HepG2 (cell line): ENCODE results near the gene PIAS3. TPM values are rescaled to one million over a fixed set of nuclear protein-coding genes. Genes with fewer than 3 reads are reported as not detected.
A peak's percentile ranks its signal among the peaks of the same experiment; 100 is the strongest.

ENCODE experiments used
- GTF2F1 ChIP-seq: fragments of 150-350 bp; IDR thresholded peaks from 2 replicates; pipeline ENCODE4 v1.6.1; 2014; ENCODE audit warnings: low read length
- MED13 ChIP-seq: sonication (generic); formaldehyde crosslinking; IDR thresholded peaks from 2 replicates; pipeline ENCODE4 v1.5.0; 2020; ENCODE audit warnings: missing genetic modification reagents
- NFYC ChIP-seq: IDR thresholded peaks from 2 replicates; pipeline ENCODE4 v1.6.1; 2016; ENCODE audit warnings: missing genetic modification reagents, missing compliant biosample characterization
- SMC3 ChIP-seq: IDR thresholded peaks from 2 replicates; pipeline ENCODE4 v1.6.1; 2011; ENCODE audit warnings: low read length, improper control_type of control experiment
- STAG1 ChIP-seq: sonication (generic); formaldehyde crosslinking; IDR thresholded peaks from 2 replicates; pipeline ENCODE4 v1.4.0; 2020; ENCODE audit warnings: missing genetic modification reagents
- polyA plus RNA-seq, 8 experiments: library from polyadenylated mRNA; depleted of rRNA in 3 of 8; stranded (reverse) in 7 of 8; unstranded in 1 of 8; fragments of >200 nt; fragmentation: Illumina TruSeq in 4 of 8; extraction: Trizol in 4 of 8; gene quantifications; 2 replicates each; pipeline versions ENCODE4 v1.2.1 to v1.2.3, GENCODE V29; 2011 to 2016; ENCODE audit warnings: low read depth in 4 of 8, missing spikeins in 1 of 8, mixed read lengths in 1 of 8; ENCODE audit not compliant: insufficient read depth in 1 of 8
- total RNA-seq, 5 experiments: library from RNA; depleted of rRNA; stranded (reverse); fragments of >200 nt; fragmentation: Illumina TruSeq; extraction: Trizol; gene quantifications; 2 replicates each; pipeline ENCODE4 v1.2.3, GENCODE V29; 2016; ENCODE audit warnings: low read depth in 1 of 5
- TF ChIP-seq, protein P1 (sequence below): sonication (generic); formaldehyde crosslinking; IDR thresholded peaks from 2 replicates; pipeline ENCODE4 v1.5.0; 2020; ENCODE audit warnings: mild to moderate bottlenecking, missing genetic modification reagents, borderline replicate concordance
- TF ChIP-seq, protein P2 (sequence below): sonication (generic); formaldehyde crosslinking; IDR thresholded peaks from 2 replicates; pipeline ENCODE4 v1.5.0; 2020; ENCODE audit warnings: mild to moderate bottlenecking, missing genetic modification reagents, moderate library complexity
- TF ChIP-seq, protein P3 (sequence below): sonication (generic); formaldehyde crosslinking; IDR thresholded peaks from 2 replicates; pipeline ENCODE4 v1.8.1; 2023; ENCODE audit warnings: mild to moderate bottlenecking, missing genetic modification reagents
- TF ChIP-seq, protein P4 (sequence below): sonication (generic); formaldehyde crosslinking; IDR thresholded peaks from 2 replicates; pipeline ENCODE4 v1.5.0; 2020; ENCODE audit warnings: mild to moderate bottlenecking, missing genetic modification reagents, borderline replicate concordance
- TF ChIP-seq, protein P5 (sequence below): fragments of 450-650 bp; IDR thresholded peaks from 2 replicates; pipeline ENCODE4 v1.6.1; 2017; ENCODE audit warnings: mild to moderate bottlenecking

Gene PIAS3
- total and polyA plus RNA-seq, 2 of the 13 experiments (the other 11 are each of a cell fraction or from before 2014, with no cell fraction given) = 3.7 to 8.0 TPM

DNA sequence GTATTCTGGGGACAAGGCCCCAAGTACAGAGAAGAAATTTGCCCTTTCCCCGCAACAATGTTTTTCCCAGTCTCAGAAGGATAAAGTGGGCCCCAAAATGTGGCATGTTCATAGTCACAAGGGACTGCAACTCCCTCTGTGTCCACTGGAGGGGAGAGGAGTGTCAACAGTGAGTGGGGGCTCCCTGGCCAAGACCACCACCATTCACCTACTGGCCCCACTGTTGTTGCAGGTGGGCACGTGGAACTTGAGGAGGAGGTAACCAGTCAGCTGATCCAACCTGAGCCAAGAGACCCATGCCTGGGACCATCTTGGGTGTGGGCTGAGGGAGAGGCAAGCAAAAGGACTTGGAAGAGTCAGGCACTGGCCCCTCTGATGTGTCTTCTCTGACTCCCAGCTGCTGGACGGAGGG lies 12.7 kb downstream of the PIAS3 start (continued):
- TF ChIP-seq, protein P1, sequence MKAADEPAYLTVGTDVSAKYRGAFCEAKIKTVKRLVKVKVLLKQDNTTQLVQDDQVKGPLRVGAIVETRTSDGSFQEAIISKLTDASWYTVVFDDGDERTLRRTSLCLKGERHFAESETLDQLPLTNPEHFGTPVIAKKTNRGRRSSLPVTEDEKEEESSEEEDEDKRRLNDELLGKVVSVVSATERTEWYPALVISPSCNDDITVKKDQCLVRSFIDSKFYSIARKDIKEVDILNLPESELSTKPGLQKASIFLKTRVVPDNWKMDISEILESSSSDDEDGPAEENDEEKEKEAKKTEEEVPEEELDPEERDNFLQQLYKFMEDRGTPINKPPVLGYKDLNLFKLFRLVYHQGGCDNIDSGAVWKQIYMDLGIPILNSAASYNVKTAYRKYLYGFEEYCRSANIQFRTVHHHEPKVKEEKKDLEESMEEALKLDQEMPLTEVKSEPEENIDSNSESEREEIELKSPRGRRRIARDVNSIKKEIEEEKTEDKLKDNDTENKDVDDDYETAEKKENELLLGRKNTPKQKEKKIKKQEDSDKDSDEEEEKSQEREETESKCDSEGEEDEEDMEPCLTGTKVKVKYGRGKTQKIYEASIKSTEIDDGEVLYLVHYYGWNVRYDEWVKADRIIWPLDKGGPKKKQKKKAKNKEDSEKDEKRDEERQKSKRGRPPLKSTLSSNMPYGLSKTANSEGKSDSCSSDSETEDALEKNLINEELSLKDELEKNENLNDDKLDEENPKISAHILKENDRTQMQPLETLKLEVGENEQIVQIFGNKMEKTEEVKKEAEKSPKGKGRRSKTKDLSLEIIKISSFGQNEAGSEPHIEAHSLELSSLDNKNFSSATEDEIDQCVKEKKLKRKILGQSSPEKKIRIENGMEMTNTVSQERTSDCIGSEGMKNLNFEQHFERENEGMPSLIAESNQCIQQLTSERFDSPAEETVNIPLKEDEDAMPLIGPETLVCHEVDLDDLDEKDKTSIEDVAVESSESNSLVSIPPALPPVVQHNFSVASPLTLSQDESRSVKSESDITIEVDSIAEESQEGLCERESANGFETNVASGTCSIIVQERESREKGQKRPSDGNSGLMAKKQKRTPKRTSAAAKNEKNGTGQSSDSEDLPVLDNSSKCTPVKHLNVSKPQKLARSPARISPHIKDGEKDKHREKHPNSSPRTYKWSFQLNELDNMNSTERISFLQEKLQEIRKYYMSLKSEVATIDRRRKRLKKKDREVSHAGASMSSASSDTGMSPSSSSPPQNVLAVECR = no peak
- TF ChIP-seq SMC3 = peak; percentile 28; the same call in 1 of the 2 replicates
- TF ChIP-seq NFYC (CRISPR knock-in tag) = no peak
- TF ChIP-seq, protein P2, sequence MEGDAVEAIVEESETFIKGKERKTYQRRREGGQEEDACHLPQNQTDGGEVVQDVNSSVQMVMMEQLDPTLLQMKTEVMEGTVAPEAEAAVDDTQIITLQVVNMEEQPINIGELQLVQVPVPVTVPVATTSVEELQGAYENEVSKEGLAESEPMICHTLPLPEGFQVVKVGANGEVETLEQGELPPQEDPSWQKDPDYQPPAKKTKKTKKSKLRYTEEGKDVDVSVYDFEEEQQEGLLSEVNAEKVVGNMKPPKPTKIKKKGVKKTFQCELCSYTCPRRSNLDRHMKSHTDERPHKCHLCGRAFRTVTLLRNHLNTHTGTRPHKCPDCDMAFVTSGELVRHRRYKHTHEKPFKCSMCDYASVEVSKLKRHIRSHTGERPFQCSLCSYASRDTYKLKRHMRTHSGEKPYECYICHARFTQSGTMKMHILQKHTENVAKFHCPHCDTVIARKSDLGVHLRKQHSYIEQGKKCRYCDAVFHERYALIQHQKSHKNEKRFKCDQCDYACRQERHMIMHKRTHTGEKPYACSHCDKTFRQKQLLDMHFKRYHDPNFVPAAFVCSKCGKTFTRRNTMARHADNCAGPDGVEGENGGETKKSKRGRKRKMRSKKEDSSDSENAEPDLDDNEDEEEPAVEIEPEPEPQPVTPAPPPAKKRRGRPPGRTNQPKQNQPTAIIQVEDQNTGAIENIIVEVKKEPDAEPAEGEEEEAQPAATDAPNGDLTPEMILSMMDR (CRISPR knock-in tag) = peak; percentile 61
- TF ChIP-seq GTF2F1 = no peak
- TF ChIP-seq, protein P3, sequence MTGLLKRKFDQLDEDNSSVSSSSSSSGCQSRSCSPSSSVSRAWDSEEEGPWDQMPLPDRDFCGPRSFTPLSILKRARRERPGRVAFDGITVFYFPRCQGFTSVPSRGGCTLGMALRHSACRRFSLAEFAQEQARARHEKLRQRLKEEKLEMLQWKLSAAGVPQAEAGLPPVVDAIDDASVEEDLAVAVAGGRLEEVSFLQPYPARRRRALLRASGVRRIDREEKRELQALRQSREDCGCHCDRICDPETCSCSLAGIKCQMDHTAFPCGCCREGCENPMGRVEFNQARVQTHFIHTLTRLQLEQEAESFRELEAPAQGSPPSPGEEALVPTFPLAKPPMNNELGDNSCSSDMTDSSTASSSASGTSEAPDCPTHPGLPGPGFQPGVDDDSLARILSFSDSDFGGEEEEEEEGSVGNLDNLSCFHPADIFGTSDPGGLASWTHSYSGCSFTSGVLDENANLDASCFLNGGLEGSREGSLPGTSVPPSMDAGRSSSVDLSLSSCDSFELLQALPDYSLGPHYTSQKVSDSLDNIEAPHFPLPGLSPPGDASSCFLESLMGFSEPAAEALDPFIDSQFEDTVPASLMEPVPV (CRISPR knock-in tag) = no peak
- TF ChIP-seq, protein P4, sequence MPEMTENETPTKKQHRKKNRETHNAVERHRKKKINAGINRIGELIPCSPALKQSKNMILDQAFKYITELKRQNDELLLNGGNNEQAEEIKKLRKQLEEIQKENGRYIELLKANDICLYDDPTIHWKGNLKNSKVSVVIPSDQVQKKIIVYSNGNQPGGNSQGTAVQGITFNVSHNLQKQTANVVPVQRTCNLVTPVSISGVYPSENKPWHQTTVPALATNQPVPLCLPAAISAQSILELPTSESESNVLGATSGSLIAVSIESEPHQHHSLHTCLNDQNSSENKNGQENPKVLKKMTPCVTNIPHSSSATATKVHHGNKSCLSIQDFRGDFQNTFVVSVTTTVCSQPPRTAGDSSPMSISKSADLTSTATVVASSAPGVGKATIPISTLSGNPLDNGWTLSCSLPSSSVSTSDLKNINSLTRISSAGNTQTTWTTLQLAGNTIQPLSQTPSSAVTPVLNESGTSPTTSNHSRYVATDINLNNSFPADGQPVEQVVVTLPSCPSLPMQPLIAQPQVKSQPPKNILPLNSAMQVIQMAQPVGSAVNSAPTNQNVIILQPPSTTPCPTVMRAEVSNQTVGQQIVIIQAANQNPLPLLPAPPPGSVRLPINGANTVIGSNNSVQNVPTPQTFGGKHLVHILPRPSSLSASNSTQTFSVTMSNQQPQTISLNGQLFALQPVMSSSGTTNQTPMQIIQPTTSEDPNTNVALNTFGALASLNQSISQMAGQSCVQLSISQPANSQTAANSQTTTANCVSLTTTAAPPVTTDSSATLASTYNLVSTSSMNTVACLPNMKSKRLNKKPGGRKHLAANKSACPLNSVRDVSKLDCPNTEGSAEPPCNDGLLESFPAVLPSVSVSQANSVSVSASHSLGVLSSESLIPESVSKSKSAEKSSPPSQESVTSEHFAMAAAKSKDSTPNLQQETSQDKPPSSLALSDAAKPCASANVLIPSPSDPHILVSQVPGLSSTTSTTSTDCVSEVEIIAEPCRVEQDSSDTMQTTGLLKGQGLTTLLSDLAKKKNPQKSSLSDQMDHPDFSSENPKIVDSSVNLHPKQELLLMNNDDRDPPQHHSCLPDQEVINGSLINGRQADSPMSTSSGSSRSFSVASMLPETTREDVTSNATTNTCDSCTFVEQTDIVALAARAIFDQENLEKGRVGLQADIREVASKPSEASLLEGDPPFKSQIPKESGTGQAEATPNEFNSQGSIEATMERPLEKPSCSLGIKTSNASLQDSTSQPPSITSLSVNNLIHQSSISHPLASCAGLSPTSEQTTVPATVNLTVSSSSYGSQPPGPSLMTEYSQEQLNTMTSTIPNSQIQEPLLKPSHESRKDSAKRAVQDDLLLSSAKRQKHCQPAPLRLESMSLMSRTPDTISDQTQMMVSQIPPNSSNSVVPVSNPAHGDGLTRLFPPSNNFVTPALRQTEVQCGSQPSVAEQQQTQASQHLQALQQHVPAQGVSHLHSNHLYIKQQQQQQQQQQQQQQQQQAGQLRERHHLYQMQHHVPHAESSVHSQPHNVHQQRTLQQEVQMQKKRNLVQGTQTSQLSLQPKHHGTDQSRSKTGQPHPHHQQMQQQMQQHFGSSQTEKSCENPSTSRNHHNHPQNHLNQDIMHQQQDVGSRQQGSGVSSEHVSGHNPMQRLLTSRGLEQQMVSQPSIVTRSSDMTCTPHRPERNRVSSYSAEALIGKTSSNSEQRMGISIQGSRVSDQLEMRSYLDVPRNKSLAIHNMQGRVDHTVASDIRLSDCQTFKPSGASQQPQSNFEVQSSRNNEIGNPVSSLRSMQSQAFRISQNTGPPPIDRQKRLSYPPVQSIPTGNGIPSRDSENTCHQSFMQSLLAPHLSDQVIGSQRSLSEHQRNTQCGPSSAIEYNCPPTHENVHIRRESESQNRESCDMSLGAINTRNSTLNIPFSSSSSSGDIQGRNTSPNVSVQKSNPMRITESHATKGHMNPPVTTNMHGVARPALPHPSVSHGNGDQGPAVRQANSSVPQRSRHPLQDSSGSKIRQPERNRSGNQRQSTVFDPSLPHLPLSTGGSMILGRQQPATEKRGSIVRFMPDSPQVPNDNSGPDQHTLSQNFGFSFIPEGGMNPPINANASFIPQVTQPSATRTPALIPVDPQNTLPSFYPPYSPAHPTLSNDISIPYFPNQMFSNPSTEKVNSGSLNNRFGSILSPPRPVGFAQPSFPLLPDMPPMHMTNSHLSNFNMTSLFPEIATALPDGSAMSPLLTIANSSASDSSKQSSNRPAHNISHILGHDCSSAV = no peak
- 0 out of 2 replicates have a peak, but pooled peaks have one; percentile 14 for TF ChIP-seq MED13 (CRISPR knock-in tag)
- TF ChIP-seq, protein P5, sequence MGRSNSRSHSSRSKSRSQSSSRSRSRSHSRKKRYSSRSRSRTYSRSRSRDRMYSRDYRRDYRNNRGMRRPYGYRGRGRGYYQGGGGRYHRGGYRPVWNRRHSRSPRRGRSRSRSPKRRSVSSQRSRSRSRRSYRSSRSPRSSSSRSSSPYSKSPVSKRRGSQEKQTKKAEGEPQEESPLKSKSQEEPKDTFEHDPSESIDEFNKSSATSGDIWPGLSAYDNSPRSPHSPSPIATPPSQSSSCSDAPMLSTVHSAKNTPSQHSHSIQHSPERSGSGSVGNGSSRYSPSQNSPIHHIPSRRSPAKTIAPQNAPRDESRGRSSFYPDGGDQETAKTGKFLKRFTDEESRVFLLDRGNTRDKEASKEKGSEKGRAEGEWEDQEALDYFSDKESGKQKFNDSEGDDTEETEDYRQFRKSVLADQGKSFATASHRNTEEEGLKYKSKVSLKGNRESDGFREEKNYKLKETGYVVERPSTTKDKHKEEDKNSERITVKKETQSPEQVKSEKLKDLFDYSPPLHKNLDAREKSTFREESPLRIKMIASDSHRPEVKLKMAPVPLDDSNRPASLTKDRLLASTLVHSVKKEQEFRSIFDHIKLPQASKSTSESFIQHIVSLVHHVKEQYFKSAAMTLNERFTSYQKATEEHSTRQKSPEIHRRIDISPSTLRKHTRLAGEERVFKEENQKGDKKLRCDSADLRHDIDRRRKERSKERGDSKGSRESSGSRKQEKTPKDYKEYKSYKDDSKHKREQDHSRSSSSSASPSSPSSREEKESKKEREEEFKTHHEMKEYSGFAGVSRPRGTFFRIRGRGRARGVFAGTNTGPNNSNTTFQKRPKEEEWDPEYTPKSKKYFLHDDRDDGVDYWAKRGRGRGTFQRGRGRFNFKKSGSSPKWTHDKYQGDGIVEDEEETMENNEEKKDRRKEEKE = no peak
- TF ChIP-seq STAG1 (CRISPR knock-in tag) = peak; percentile 48
